Stomach (tissue), 4 donors: ENCODE data around the gene ST14.

Experiments
- CTCF ChIP-seq, 7 experiments: fragments of 450-650 bp in 4 of 7; fragments of 200-600 bp in 3 of 7; sonication (generic) in 3 of 7; IDR thresholded peaks; one replicate each; pipeline ENCODE4 v1.5.1; 2016 to 2019; ENCODE audit warnings: antibody characterized with exemption in 7 of 7, control low read depth in 2 of 7, mild to moderate bottlenecking in 1 of 7
- EP300 ChIP-seq: sonication (generic); formaldehyde crosslinking; IDR thresholded peaks from one replicate; pipeline ENCODE4 v1.6.1; 2017; ENCODE audit warnings: antibody characterized with exemption
- POLR2A ChIP-seq, 4 donors: fragments of 450-650 bp; IDR thresholded peaks; one replicate each; pipeline ENCODE4 v1.6.1; 2016; ENCODE audit warnings: antibody characterized with exemption in 4 of 4, control low read depth in 2 of 4, mild to moderate bottlenecking in 1 of 4, moderate library complexity in 1 of 4
- POLR2AphosphoS5 ChIP-seq, 3 donors: sonication (generic); formaldehyde crosslinking; IDR thresholded peaks; one replicate each; pipeline ENCODE4 v1.6.1; 2016; ENCODE audit warnings: antibody characterized with exemption in 3 of 3

DNA sequence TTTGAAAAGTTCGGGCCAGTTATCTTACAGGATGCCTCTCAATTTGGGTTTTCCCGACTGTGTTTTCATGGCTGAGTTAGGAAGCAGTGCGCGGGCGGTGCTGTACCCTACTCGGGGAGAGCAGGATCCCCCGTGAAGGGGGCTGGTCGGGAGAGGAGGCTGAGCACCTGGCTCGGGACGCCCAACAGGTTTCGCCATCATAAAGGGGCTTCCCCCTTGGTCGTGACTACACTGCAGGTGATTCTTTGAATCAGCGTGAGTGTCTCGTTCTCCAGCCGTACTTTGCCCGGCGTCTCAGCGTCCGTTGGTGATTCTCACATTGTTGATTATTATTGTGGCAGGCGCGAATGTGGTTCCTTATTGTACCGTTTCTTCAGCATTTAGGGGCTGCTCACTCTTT is 46.6 kb downstream of the ST14 start:
- TF ChIP-seq CTCF (IDR thresholded peaks at IDR 0.05) (no peak), POLR2A (IDR thresholded peaks at IDR 0.05) (no peak), EP300 (no peak), POLR2AphosphoS5 (IDR thresholded peaks at IDR 0.05) (no peak)
